GM12874 (cell line): Measurements from ENCODE around the gene STX11.

Experiments
- TF ChIP-seq, protein P1 (sequence below): IDR thresholded peaks from 2 replicates; pipeline ENCODE4 v1.5.1; 2011; ENCODE audit warnings: low read depth, mild to moderate bottlenecking, control low read depth, low read length, moderate library complexity; ENCODE audit not compliant: insufficient read depth

STX11 gene

DNA sequence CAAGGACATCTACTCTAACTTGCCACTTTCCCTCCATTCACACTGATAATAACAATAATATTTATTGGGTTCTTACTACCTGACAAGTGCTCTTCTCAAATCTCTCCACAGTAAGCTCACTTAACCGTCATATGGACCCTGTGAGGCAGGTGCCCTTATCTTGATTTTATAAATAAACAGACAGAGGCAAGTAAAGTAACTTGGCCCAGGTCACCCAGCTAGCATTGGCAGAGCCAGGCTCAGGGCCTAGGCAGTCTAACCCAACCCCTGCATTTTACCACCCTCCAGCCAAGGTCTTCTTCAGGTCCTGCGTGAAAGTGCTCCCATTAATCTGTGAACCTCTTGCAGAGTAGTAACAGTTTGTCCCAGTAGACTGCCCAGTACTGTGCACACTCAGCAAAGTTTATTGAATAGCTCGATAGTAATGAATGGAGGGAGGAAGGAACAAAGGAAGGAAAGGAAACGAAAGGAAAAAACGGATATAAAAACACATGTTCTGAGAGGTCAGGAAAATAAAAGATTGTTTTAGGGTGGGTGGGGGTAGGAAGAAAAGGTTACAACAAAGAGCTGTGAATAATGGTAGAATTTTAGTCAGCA, 17.0 kb upstream of the STX11 start:
- TF ChIP-seq, protein P1, sequence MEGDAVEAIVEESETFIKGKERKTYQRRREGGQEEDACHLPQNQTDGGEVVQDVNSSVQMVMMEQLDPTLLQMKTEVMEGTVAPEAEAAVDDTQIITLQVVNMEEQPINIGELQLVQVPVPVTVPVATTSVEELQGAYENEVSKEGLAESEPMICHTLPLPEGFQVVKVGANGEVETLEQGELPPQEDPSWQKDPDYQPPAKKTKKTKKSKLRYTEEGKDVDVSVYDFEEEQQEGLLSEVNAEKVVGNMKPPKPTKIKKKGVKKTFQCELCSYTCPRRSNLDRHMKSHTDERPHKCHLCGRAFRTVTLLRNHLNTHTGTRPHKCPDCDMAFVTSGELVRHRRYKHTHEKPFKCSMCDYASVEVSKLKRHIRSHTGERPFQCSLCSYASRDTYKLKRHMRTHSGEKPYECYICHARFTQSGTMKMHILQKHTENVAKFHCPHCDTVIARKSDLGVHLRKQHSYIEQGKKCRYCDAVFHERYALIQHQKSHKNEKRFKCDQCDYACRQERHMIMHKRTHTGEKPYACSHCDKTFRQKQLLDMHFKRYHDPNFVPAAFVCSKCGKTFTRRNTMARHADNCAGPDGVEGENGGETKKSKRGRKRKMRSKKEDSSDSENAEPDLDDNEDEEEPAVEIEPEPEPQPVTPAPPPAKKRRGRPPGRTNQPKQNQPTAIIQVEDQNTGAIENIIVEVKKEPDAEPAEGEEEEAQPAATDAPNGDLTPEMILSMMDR: no peak

DNA sequence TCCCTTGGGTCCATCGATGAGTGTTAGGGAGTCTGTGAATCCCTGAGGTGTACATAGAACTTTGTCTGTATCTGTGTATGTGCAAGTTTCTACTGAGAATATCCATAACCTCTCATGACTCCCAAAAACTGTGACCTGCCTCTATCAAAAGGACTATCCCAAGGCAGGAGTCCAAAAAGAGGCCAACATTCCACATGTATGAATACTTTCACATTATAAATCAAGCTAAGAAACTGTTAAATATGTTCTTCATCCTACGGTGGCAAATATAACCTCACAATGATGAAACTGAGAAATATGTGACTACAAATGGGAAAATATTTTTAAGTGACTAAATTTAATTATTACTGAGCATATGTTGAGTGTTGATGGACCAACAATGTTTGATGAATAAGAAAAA, 16.1 kb upstream of the STX11 start:
- TF ChIP-seq, protein P1: no peak

DNA sequence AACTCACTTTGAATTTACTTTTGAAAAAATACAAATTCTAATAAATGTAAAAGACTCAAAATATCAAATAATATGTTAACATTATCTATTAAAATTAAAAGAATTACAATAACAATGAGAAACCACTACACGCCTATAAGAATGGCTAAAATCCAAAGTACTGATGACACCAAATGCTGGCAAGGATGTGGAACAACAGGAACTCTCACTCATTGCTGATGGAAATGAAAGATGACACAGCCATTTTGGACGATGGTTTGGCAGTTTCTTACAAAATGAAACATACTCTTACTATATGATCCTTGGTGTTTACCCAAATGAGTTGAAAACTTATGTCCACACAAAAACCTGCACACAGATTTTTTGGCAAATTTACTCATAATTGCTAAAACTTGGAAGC, 15.6 kb upstream of the STX11 start:
- TF ChIP-seq, protein P1: no peak

DNA sequence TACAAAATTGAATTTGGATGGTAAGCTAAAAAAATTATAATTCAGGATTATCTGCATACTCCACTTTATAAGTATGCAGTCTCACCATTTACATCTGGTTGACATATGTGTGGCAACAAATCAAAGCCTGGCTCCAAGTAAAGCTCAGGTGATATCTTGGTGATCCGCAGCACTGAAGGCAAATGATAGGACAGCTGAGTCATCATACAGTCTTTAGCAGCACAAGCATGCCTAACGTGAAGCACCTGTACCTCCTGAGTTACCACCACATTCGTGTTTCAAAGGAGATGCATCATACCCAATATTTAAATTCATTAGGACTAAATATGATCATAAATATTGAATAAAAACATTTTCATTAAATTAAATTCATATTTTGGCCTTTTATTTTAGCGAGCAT, 11.8 kb upstream of the STX11 start:
- TF ChIP-seq, protein P1: no peak

DNA sequence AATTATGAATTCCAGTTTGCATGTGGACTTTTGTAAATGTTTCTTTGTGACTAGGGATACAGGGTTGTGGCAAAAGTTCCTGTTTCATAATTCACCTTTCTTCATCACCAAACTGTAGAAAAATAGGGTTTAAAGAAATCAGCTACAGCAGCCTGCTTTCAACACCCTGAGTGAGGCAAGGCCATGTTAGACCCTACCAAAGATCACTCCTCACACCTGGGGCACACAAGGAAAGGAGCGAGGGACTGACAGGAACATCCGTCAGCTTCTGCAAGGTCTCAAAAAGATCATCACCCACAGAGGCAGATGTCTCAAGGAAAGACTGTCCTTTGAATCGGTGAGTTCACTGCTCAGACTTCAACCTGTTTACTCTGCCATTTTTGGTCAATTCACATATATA, 10.5 kb upstream of the STX11 start:
- TF ChIP-seq, protein P1: no peak

DNA sequence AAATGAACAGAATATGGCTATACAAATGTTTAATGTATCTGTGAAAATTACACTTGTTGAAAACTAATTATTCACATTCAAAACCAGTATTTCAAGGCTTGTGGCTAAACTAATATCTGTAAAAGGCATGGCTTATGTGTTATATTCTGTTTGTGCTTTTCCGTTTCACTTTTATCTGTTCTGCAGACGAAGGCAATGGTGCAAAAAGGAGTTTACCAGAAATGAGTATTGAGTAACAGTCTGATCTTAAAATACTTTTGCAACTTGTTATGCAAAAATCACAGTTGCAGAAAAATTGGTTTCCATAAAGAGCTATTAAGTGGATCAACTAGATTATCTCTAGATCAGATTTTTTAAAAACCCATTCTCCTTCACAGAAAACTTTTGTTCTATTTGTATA, 9.4 kb upstream of the STX11 start:
- TF ChIP-seq, protein P1: no peak

DNA sequence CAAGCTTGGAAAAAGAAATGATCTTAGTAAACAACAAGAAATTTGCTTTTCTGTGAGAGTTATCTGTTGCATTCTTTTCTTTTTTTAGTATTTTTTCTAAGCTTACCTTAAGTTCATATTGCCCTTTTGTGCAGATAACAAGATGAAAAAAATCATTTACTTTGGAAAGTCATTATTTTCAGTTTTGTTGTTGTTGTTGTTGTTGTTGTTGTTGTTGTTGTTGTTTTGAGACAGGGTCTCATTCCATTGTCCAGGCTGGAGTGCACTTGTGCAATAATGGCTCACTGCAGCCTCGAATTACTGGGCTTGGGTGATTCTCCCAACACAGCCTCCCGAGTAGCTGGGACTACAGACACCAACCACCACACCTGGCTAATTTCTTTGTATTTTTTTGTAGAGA, 8.8 kb upstream of the STX11 start:
- TF ChIP-seq, protein P1: no peak
